Measurements from ENCODE around the gene CPED1. TPM values are rescaled to one million over a fixed set of nuclear protein-coding genes. Genes with fewer than 3 reads are reported as not detected.
"Not testable (repeated sequence)": the region's sequence is repeated elsewhere in the genome, so short reads cannot be mapped to it uniquely, and the experiment has no call there.

Gene CPED1
- total RNA-seq, 2 experiments from 2014 or later, result not detected

DNA sequence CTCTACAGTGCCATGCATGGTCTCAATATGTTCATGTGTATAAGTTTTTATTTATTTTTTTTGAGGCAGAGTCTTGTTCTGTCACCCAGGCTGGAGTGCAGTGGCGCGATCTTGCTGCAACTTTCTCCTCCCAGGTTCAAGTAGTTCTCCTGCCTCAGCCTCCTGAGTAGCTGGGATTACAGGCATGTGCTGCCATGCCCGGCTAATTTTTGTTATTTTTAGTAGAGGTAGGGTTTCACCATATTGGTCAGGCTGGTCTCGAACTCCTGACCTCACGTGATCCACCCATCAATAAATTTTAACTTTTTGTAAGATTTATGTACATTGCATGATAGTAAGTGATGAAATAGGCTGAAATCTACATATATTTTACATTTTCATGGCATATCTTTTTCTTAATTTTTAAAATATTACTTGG is 86.9 kb downstream of the CPED1 start:
- H3K4me1 Mint-ChIP-seq (ENCODE audit: low read depth), result not testable (repeated sequence)

DNA sequence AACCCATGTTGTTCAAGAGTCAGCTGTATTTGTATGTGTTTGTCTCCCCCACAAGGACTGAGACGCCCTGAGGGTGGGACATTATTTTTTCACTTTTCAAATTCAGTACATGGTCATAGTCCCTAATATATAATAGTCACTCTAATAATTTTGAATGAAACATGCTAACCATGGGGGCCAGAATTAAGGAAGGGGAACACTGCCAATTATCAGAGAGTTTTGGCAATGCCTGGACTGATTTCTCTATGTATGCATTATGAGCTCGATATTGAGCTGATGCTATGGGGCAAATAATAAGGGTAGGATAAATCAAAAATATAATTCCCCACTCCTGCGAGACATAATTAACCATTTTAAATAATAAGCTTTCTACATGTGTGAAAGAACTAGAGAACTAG is 87.4 kb downstream of the CPED1 start:
- Mint-ChIP-seq H3K4me1 (ENCODE audit: low read depth) (no peaks in the 10 kb centered on the region), H3K27me3 (peaks cover 23% of the 10 kb centered on the region), H3K4me3 (no peak overlapping the region), H3K36me3 (no peaks in the 10 kb centered on the region), H3K27ac (no peak overlapping the region), H3K9me3 (no peaks in the 10 kb centered on the region)
- CTCF ChIA-PET, result interaction anchor here (0.6 to 1.7 kb wide), 4 partner anchors 32 to 125 kb away, joined by 3 to 9 read pairs (median 4); partner anchors contain the start of gene CPED1
- intact Hi-C loops (cut with micrococcal nuclease), result no loop called here
- POLR2A ChIA-PET, result no interaction called here
- DNase-seq, result no peak

More for the DNA sequence above, 86.9 kb downstream of the CPED1 start:
- H3K36me3 Mint-ChIP-seq; H3K9me3 Mint-ChIP-seq; DNase-seq; intact Hi-C loops (cut with micrococcal nuclease); POLR2A ChIA-PET; H3K27ac Mint-ChIP-seq; H3K4me3 Mint-ChIP-seq: not testable (repeated sequence)
- peaks cover 22% of the 10 kb centered on the region for H3K27me3 Mint-ChIP-seq
- CTCF ChIA-PET, result interaction anchor here (0.6 to 1.7 kb wide), 3 partner anchors 33 to 125 kb away, joined by 3 to 9 read pairs (median 5); no protein-coding TSS in a partner anchor

DNA sequence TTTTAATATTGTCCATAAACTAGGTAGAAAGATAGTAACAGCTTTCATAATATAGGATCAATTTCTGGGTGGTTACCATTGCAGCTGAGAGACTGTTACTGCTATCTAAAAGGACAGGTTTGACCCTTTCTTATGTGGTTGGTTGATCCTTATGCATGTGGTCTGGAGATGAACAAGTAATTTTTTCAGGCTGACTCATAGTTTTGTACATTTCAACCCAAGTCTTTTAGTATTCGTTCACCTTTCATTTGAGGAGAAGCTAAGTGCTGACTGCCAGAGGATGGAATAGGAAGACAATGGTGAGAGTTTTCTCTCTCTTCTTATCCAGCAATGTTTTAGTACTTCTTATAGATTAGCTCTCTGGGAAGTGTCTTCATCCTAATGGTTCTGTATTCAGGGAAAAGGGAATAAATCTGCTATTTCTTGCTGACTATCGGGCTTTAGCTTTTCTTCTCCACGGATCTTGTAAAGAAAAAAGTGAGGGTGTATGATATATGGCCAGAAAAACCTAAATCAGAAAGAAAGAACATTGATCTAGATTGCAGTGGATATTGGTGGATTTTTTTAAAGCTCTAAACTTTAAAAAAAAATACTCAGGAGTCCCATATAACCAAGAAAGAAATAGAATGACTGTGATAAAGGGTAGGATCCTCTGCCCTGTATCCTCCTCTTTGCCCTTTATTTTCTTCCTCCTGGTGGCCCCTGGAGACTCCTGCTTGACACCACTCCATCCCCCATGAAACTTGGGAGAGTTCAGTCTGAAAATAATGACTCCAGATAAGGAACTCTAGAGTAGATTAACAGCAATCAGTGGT is 88.0 kb downstream of the CPED1 start:
- H3K4me3 Mint-ChIP-seq, result no peak overlapping the region
- H3K36me3 Mint-ChIP-seq, result no peaks in the 10 kb centered on the region
- POLR2A ChIA-PET, result no interaction called here
- CTCF ChIA-PET, result interaction anchor here (1.0 to 1.7 kb wide), 3 partner anchors 32 to 90 kb away, joined by 4 to 9 read pairs (median 5); partner anchors contain the start of gene CPED1
- DNase-seq, result no peak
- intact Hi-C loops (cut with micrococcal nuclease), result no loop called here
- H3K27ac Mint-ChIP-seq, result no peak overlapping the region
- no peaks in the 10 kb centered on the region for H3K9me3 Mint-ChIP-seq
- H3K27me3 Mint-ChIP-seq, result peaks cover 28% of the 10 kb centered on the region
- H3K4me1 Mint-ChIP-seq (ENCODE audit: low read depth), result no peaks in the 10 kb centered on the region

DNA sequence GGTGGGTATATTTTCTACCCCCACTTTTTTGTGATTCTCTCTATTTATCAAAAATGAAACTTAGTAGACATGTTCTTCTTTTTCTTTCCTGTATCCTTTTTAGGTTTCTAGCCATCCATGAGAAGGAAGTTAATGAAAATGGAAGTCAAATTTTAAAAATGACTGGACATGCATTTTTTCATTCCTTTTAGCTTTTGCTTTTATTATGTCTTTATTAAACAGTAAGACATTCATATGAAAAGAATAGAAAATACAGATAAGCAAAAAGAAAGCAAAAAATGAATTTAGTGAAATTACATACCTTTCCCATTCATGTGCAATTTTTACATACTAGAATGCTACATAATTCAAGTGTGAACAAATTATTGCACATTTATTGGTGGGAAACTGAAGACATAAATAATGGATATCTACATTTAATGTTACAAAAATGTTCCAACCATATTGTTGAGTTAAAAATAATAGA is 88.7 kb downstream of the CPED1 start:
- intact Hi-C loops (cut with micrococcal nuclease), result no loop called here

DNA sequence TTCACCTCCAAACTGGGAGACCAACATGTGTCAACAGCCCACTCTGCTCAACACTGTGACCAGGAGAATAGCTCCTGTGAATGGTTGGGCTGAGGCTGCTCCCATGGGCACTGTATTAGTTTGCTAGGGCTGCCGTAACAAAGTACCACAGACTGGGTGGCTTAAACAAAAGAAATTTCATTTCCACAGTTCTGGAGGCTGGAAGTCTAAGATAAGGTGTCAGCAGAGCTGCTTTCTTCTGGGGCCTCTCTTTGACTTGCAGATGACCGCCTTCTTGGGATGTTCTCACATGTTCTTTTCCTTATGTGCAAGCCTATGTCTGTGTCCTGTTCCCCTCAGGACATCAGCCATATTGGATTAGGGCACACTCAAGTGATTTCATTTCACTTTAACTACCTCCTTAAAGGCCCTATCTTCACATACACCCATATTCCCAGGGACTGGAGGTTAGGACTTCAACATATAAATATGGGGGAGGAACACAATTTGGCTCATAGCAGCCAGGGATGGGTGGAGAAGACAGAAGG is 90.3 kb downstream of the CPED1 start:
- ChIA-PET POLR2A (no interaction called here), CTCF (no interaction called here)

More for the DNA sequence above, 88.7 kb downstream of the CPED1 start:
- Mint-ChIP-seq H3K27ac (no peak overlapping the region), H3K36me3 (no peaks in the 10 kb centered on the region), H3K9me3 (no peaks in the 10 kb centered on the region), H3K4me1 (ENCODE audit: low read depth) (no peaks in the 10 kb centered on the region), H3K4me3 (no peak overlapping the region), H3K27me3 (peaks cover 29% of the 10 kb centered on the region)
- POLR2A ChIA-PET, result no interaction called here
- CTCF ChIA-PET, result no interaction called here
- no peak for DNase-seq

DNA sequence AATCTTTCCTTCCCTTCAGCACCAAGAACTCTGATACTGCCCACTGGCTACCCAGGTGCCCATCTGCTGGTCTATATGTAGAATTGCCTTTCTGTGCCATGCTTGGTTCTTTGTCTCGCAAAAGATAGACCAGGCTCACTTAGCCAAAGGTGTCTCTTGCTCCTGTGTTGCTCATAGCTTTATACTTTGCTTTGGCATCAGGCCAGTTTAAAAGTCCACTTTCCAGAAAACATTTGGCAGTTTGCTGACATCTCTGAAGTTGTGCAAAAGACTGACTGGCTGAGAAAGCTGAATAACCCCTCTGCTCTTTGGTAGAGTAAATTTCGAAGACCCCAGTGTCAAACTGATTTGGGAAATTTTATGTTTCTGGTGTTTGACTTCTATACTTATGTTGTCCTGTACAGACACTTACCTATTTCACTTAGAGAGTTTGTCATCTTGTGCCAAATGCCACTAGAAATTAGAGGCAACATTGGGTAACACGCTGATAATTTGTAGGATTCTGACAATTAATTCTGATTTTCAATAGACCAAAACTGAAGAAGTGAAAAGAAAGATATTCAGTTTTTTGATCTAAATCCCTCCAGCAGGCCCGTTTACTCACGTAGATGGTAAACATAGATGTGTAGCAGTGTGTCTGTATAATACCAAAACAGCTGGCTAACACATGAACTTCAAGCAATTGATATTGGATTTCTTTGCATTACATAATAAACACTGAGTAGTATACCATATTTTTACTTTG is 91.1 kb downstream of the CPED1 start:
- intact Hi-C loops (cut with micrococcal nuclease), result no loop called here
- H3K9me3 Mint-ChIP-seq, result no peaks in the 10 kb centered on the region
- no peaks in the 10 kb centered on the region for H3K36me3 Mint-ChIP-seq
- H3K27me3 Mint-ChIP-seq, result peaks cover 29% of the 10 kb centered on the region
- H3K4me3 Mint-ChIP-seq, result no peak overlapping the region
- POLR2A ChIA-PET, result no interaction called here
- H3K27ac Mint-ChIP-seq, result no peak overlapping the region
- CTCF ChIA-PET, result interaction anchor here (4.4 kb wide), 1 partner anchor 90 kb away, joined by 65 read pairs; the partner anchor contains the start of gene CPED1
- no peak for DNase-seq
- no peaks in the 10 kb centered on the region for H3K4me1 Mint-ChIP-seq (ENCODE audit: low read depth)

More for the DNA sequence above, 90.3 kb downstream of the CPED1 start:
- peaks cover 29% of the 10 kb centered on the region for H3K27me3 Mint-ChIP-seq
- H3K36me3 Mint-ChIP-seq, result no peaks in the 10 kb centered on the region
- H3K4me1 Mint-ChIP-seq (ENCODE audit: low read depth), result no peaks in the 10 kb centered on the region
- DNase-seq, result no peak
- intact Hi-C loops (cut with micrococcal nuclease), result no loop called here
- H3K9me3 Mint-ChIP-seq, result no peaks in the 10 kb centered on the region
- H3K4me3 Mint-ChIP-seq, result no peak overlapping the region
- no peak overlapping the region for H3K27ac Mint-ChIP-seq

DNA sequence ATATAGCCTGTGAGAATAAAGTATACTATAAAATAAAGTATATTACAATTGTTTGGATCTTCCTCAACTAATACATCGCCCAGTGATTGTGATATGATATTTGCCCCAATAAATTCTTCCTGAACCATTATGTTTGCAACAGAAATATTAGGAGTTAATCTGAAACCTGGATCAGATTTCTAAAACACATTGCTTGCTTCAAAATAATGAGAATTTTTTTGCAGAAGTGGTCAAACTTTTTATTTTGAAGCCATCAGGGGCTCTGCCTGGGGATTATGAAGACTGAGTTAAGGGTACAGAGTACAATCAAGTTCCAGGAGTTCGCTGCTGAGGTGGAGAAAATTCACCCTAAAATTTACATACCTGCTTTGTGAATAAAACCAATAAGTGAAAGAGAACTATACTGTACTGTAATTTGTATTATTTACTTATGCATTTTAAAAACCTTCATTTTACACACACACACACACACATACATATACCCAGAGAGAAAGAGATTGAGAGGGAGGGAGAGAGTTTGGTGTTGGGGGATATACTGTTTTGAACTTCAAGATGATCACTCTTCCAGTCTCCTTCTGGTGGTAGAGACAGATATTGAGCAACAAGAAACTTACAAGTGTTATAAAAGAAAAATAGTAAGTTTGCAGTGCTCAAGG is 91.9 kb downstream of the CPED1 start:
- POLR2A ChIA-PET, result no interaction called here
- H3K4me3 Mint-ChIP-seq, result no peak overlapping the region
- H3K27me3 Mint-ChIP-seq, result peaks cover 29% of the 10 kb centered on the region
- no peaks in the 10 kb centered on the region for H3K36me3 Mint-ChIP-seq
- no peak overlapping the region for H3K27ac Mint-ChIP-seq
- no peaks in the 10 kb centered on the region for H3K4me1 Mint-ChIP-seq (ENCODE audit: low read depth)
- intact Hi-C loops (cut with micrococcal nuclease), result no loop called here
- no peak for DNase-seq
- CTCF ChIA-PET, result interaction anchor here (1.2 to 4.4 kb wide), 6 partner anchors 20 to 284 kb away, joined by 3 to 65 read pairs (median 11); partner anchors contain the start of gene CPED1
- no peaks in the 10 kb centered on the region for H3K9me3 Mint-ChIP-seq

DNA sequence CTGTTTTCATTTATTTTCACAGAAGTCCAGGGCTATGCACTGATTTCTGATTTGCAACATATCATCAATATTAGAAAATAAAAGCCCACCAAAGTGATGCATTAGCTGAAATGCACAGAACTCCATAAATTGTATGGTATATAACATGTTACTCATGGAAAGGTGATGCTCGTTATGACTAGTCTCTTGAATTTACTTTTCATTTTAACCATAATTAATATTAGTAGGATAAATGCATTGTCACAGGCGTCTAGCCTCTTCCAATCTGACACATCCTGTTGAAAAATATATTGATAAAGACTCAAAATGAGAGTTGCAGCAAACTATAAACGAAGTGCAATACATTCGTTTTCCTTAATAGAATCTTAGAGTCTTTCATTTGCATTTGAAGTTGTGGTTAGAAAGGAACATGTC is 92.4 kb downstream of the CPED1 start:
- Mint-ChIP-seq H3K4me1 (ENCODE audit: low read depth) (no peaks in the 10 kb centered on the region), H3K27ac (no peak overlapping the region), H3K36me3 (no peaks in the 10 kb centered on the region), H3K27me3 (peaks cover 29% of the 10 kb centered on the region), H3K9me3 (no peaks in the 10 kb centered on the region), H3K4me3 (no peak overlapping the region)
- CTCF ChIA-PET, result interaction anchor here (1.2 to 4.4 kb wide), 8 partner anchors 9 to 289 kb away, joined by 3 to 65 read pairs (median 9); partner anchors contain the start of gene CPED1
- POLR2A ChIA-PET, result no interaction called here
- intact Hi-C loops (cut with micrococcal nuclease), result loop anchor here (1.0 kb wide), 3 partner anchors 94 to 289 kb away; no protein-coding TSS in a partner anchor
- DNase-seq, result no peak

DNA sequence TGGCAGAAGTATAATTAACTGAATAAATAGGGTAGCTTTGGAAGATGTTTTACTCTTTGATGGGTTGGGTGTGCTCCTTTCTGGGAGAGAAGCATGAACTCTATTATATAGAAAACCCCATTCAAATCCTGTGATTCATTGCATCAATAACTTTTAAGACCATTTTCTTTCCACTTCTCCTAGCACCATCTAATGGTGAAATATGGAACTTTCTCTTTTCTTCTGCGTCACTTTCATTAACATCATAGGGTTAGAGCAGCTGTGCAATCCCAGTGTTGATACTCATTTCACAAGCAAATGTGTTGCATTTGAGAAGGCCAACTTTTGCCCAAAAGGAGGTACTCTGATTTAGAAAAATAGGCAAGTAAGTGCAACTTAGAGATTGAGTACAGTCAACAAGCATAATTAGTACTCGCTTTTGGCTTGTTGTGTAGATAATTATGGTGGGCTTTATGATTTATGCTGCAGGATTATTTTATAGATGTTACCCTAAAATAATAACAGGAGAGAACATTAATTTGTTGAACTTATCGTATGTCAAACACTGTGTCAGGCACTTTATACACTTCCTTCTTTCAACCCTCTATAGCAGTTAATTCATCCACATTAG is 92.9 kb downstream of the CPED1 start:
- H3K9me3 Mint-ChIP-seq, result no peaks in the 10 kb centered on the region
- no peak overlapping the region for H3K4me3 Mint-ChIP-seq
- peaks cover 28% of the 10 kb centered on the region for H3K27me3 Mint-ChIP-seq
- CTCF ChIA-PET, result interaction anchor here (0.7 to 4.4 kb wide), 16 partner anchors 9 to 466 kb away, joined by 3 to 65 read pairs (median 4); partner anchors contain the start of gene CPED1
- no peaks in the 10 kb centered on the region for H3K4me1 Mint-ChIP-seq (ENCODE audit: low read depth)
- DNase-seq, result no peak
- POLR2A ChIA-PET, result no interaction called here
- H3K36me3 Mint-ChIP-seq, result no peaks in the 10 kb centered on the region
- intact Hi-C loops (cut with micrococcal nuclease), result loop anchor here (1.0 kb wide), 3 partner anchors 94 to 289 kb away; no protein-coding TSS in a partner anchor
- no peak overlapping the region for H3K27ac Mint-ChIP-seq

DNA sequence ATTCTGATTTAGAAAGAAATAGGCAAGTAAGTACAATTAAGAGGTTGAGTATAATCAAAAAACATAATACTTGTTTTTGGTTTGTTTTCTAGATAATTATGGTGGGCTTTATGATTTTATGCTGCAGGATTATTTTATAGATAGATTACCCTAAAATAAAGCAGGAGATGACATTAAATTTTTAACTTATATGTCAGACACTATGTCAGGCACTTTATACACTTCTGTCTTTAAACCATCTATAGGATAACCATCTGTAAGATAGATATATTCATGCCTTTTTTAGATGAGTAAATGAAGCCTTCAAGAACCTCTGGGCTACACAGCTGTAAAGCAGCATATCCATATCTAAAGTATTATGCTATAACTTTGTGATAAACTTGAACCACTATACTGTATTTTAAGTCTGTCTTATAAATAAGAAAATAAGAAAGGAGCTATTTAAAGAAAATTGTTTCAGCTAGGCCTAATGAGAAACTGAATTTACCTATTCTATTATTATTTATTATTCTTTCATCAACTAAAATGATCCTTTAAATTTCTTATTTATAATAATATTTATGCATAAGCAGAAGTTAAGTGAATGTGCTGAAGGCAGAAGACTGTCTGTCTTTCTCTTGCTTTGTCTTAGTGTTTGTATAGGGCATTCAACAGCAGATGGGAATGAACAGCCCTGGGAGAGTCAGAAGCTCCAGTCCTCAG is 94.0 kb downstream of the CPED1 start:
- no peaks in the 10 kb centered on the region for H3K9me3 Mint-ChIP-seq
- DNase-seq, result no peak
- POLR2A ChIA-PET, result no interaction called here
- no peak overlapping the region for H3K4me3 Mint-ChIP-seq
- intact Hi-C loops (cut with micrococcal nuclease), result no loop called here
- no peaks in the 10 kb centered on the region for H3K36me3 Mint-ChIP-seq
- H3K27ac Mint-ChIP-seq, result no peak overlapping the region
- no peaks in the 10 kb centered on the region for H3K4me1 Mint-ChIP-seq (ENCODE audit: low read depth)
- H3K27me3 Mint-ChIP-seq, result peaks cover 27% of the 10 kb centered on the region
- CTCF ChIA-PET, result interaction anchor here (0.9 to 4.4 kb wide), 14 partner anchors 10 to 464 kb away, joined by 3 to 65 read pairs (median 6); partner anchors contain the start of gene CPED1
